ENCODE results near the gene RNASE4. TPM values are rescaled to one million over a fixed set of nuclear protein-coding genes. Genes with fewer than 3 reads are reported as not detected.
"Not testable (repeated sequence)": the region's sequence is repeated elsewhere in the genome, so short reads cannot be mapped to it uniquely, and the experiment has no call there.

Gene RNASE4
- total RNA-seq, 1 donor from 2014 or later, result 1.7 TPM

DNA sequence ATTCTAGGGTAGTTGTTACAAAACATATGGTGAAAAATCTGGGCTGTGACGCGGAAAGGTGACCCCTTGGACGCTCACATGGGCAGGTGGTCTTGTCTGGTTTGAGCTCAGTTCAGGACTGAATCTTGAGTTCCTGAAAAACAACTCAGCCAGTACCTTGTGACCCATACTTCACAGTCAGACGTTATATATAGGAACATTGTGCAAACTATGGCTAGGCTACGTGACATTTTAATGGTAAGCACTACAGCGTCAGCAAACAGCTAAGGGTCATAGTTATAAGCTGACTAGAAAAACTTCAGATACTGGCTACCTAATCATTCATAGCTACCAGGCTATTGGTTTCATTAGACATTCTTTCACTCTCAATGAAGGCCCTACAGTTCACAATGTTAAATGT lies 46.5 kb downstream of the RNASE4 start:
- H3K4me3 Mint-ChIP-seq (ENCODE audit: unreplicated experiment), result no peak overlapping the region
- H3K27ac Mint-ChIP-seq (ENCODE audit: unreplicated experiment), result no peak overlapping the region

DNA sequence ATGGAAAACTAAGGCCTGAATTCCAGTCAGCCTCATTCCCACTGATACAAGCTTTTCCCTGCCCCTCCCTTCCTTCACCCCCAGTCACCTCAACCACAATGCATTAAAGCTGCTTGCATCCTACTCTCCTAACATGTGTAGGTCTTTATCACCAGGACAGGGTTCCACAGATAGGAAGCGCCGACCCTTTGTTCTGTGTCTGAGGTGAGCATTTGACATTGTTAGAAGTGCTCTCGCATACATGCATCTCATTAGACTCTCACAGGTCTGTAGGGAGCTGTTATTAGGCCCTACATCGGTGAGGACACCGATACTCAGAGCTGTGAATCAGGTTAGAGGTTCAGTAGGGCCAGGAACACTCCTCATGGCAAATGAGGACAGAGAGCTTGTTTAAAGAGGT lies 48.1 kb downstream of the RNASE4 start:
- TF ChIP-seq, protein P1, sequence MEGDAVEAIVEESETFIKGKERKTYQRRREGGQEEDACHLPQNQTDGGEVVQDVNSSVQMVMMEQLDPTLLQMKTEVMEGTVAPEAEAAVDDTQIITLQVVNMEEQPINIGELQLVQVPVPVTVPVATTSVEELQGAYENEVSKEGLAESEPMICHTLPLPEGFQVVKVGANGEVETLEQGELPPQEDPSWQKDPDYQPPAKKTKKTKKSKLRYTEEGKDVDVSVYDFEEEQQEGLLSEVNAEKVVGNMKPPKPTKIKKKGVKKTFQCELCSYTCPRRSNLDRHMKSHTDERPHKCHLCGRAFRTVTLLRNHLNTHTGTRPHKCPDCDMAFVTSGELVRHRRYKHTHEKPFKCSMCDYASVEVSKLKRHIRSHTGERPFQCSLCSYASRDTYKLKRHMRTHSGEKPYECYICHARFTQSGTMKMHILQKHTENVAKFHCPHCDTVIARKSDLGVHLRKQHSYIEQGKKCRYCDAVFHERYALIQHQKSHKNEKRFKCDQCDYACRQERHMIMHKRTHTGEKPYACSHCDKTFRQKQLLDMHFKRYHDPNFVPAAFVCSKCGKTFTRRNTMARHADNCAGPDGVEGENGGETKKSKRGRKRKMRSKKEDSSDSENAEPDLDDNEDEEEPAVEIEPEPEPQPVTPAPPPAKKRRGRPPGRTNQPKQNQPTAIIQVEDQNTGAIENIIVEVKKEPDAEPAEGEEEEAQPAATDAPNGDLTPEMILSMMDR (IDR thresholded peaks at IDR 0.05; ENCODE audit: partially characterized antibody, unreplicated experiment), result no peak
- DNase-seq, result no peak
- H3K9me3 Mint-ChIP-seq (ENCODE audit: unreplicated experiment), result peaks cover 11% of the 10 kb centered on the region
- H3K4me1 Mint-ChIP-seq (ENCODE audit: low read depth, unreplicated experiment), result peaks cover 36% of the 10 kb centered on the region
- H3K27ac Mint-ChIP-seq (ENCODE audit: unreplicated experiment), result peak overlapping the region; percentile 99
- peak overlapping the region; percentile 81 for H3K4me3 Mint-ChIP-seq (ENCODE audit: unreplicated experiment)
- H3K36me3 Mint-ChIP-seq (ENCODE audit: unreplicated experiment), result no peaks in the 10 kb centered on the region
- peaks cover 18% of the 10 kb centered on the region for H3K27me3 Mint-ChIP-seq (ENCODE audit: unreplicated experiment)

More for the DNA sequence above, 46.5 kb downstream of the RNASE4 start:
- Mint-ChIP-seq H3K9me3 (ENCODE audit: unreplicated experiment) (peaks cover 11% of the 10 kb centered on the region), H3K36me3 (ENCODE audit: unreplicated experiment) (no peaks in the 10 kb centered on the region), H3K4me1 (ENCODE audit: low read depth, unreplicated experiment) (peaks cover 36% of the 10 kb centered on the region), H3K27me3 (ENCODE audit: unreplicated experiment) (peaks cover 18% of the 10 kb centered on the region)
- TF ChIP-seq, protein P1 (IDR thresholded peaks at IDR 0.05; ENCODE audit: partially characterized antibody, unreplicated experiment), result no peak
- no peak for DNase-seq

DNA sequence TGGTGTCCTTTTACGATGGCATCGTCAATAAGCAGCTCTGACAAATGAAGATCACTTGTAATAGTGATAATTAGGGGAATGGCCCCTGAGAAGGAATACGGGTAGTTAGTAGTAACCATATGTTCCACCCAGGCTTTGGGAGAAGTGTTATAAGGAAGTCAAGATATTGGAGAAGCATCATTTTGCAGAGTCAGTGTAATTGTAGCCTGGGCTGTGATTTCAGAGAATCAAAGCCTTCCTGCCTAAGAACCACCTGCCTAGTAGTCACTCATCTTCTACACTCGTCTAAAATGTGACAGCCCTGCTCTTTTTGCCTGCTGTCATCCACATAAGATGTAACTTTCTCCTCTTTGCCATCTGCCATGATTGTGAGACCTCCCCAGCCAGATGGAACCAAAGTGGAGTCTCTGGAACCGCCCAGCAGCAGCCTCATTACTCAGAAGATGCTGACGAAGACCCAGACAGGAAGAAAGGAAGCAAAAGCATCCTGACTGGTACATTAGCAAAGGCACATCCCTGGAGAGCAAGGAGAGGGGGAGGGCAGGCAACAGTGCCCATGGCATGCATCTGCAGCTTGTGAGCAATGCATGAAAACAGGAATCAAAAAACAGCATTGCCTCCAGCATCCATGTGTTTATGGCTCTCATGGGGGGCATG lies 48.7 kb downstream of the RNASE4 start:
- TF ChIP-seq, protein P1 (IDR thresholded peaks at IDR 0.05; ENCODE audit: partially characterized antibody, unreplicated experiment), result no peak
- Mint-ChIP-seq H3K9me3 (ENCODE audit: unreplicated experiment) (peaks cover 11% of the 10 kb centered on the region), H3K4me1 (ENCODE audit: low read depth, unreplicated experiment) (peaks cover 36% of the 10 kb centered on the region), H3K27ac (ENCODE audit: unreplicated experiment) (peak overlapping the region; percentile 99), H3K36me3 (ENCODE audit: unreplicated experiment) (no peaks in the 10 kb centered on the region), H3K27me3 (ENCODE audit: unreplicated experiment) (peaks cover 18% of the 10 kb centered on the region), H3K4me3 (ENCODE audit: unreplicated experiment) (peak overlapping the region; percentile 81)
- DNase-seq, result peak; percentile 82

- TF ChIP-seq, protein P1 (IDR thresholded peaks at IDR 0.05; ENCODE audit: partially characterized antibody, unreplicated experiment), result no peak
- no peak for DNase-seq
- Mint-ChIP-seq H3K4me3 (ENCODE audit: unreplicated experiment) (peak overlapping the region; percentile 81), H3K36me3 (ENCODE audit: unreplicated experiment) (no peaks in the 10 kb centered on the region), H3K27ac (ENCODE audit: unreplicated experiment) (peak overlapping the region; percentile 99), H3K4me1 (ENCODE audit: low read depth, unreplicated experiment) (peaks cover 36% of the 10 kb centered on the region), H3K27me3 (ENCODE audit: unreplicated experiment) (peaks cover 18% of the 10 kb centered on the region), H3K9me3 (ENCODE audit: unreplicated experiment) (peaks cover 11% of the 10 kb centered on the region)
Measured at GRCh38 chr14:20733684-20734429, 49.5 kb downstream of the RNASE4 start.

DNA sequence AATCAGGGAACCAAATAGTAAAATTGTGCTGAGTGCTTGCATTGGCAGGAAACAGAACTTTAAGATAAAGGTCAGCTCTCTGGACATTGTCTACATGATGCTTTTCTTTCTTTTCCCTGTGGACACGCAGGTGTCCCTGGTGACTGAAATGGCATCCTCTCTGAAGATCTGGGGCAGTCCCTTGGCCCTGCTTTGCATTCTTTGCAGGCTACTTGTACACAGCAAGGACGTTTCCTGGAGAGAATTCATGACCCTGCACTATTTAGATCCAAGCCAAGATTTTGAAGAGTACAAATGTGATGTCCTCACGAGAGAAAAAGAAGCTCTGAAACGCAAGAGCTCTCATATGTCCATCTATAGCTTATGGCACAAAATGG lies 50.1 kb downstream of the RNASE4 start:
- peak overlapping the region; percentile 99 for H3K27ac Mint-ChIP-seq (ENCODE audit: unreplicated experiment)
- no peaks in the 10 kb centered on the region for H3K36me3 Mint-ChIP-seq (ENCODE audit: unreplicated experiment)
- DNase-seq, result no peak
- TF ChIP-seq, protein P1 (IDR thresholded peaks at IDR 0.05; ENCODE audit: partially characterized antibody, unreplicated experiment), result no peak
- peaks cover 18% of the 10 kb centered on the region for H3K27me3 Mint-ChIP-seq (ENCODE audit: unreplicated experiment)
- peaks cover 36% of the 10 kb centered on the region for H3K4me1 Mint-ChIP-seq (ENCODE audit: low read depth, unreplicated experiment)
- peaks cover 11% of the 10 kb centered on the region for H3K9me3 Mint-ChIP-seq (ENCODE audit: unreplicated experiment)
- peak overlapping the region; percentile 10 for H3K4me3 Mint-ChIP-seq (ENCODE audit: unreplicated experiment)

DNA sequence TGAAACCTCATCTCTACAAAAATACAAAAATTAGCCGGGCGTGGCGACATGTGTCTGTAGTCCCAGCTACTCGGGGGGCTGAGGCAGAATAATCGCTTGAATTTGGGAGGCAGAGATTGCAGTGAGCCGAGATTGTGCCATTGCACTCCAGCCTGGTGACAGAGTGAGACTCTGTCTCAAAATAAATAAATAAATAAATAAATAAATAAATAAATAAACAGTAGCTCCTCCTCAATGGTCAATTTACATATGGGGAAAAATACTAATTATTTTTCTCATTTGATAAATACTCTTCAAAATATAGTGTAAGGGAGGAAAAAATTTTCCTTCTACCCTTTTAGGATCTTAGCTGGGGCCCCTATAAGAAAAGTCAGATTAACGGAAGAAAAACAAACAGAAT lies 53.9 kb downstream of the RNASE4 start:
- not testable (repeated sequence) for DNase-seq; H3K4me3 Mint-ChIP-seq (ENCODE audit: unreplicated experiment); H3K36me3 Mint-ChIP-seq (ENCODE audit: unreplicated experiment); H3K27me3 Mint-ChIP-seq (ENCODE audit: unreplicated experiment); H3K27ac Mint-ChIP-seq (ENCODE audit: unreplicated experiment); H3K9me3 Mint-ChIP-seq (ENCODE audit: unreplicated experiment)
- H3K4me1 Mint-ChIP-seq (ENCODE audit: low read depth, unreplicated experiment), result peaks cover 20% of the 10 kb centered on the region
